ENCODE results near the gene IPO4. TPM values are rescaled to one million over a fixed set of nuclear protein-coding genes. Genes with fewer than 3 reads are reported as not detected.
A peak's percentile ranks its signal among the peaks of the same experiment; 100 is the strongest.

The IPO4 gene
- total and polyA plus RNA-seq, 9 donors: 5.6 to 50.9 (median 33.5) TPM

DNA sequence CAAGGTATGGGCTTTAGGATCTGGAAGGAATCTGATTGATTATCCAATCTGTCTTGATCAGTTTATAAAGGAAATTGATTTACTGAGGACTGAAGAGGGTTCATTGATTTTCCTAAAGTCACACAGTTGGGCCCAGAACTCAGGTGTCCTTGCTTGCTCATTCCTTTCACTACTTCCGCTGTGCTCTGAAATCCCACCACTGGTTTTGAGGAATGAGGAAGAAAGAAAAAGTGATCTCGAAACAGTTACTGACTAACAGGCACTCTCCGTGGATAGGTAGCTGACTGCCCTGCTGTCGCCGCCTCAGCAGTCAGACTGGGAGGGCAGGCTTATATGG, 58.3 kb downstream of the IPO4 start, which contains the start of gene FITM1:
FITM1 (plus strand) TSS at position 280 of the 337 bp plus-strand sequence. CDS start 905 bp downstream, outside the sequence.
- Histone ChIP-seq H3K9me3 (no peaks in the 10 kb centered on the region), H3K4me3 (no peak within 1 kb of the TSS), H3K27me3 (no peaks in the 10 kb centered on the region), H3K36me3 (no peaks in the 10 kb centered on the region), H3K4me1 (ENCODE audit: insufficient read depth) (no peaks in the 10 kb centered on the region), H3K27ac (no peak within 1 kb of the TSS)
- peak in 1 of 5 donors; percentile 15 for DNase-seq
- WGBS, 3 donors: 92 to 95% (median 93%) methylated on average over 5 of the region's 5 CpGs
- TF ChIP-seq POLR2A (IDR thresholded peaks at IDR 0.05) (no peak), EP300 (IDR thresholded peaks at IDR 0.05) (no peak)
- TF ChIP-seq, protein P1, sequence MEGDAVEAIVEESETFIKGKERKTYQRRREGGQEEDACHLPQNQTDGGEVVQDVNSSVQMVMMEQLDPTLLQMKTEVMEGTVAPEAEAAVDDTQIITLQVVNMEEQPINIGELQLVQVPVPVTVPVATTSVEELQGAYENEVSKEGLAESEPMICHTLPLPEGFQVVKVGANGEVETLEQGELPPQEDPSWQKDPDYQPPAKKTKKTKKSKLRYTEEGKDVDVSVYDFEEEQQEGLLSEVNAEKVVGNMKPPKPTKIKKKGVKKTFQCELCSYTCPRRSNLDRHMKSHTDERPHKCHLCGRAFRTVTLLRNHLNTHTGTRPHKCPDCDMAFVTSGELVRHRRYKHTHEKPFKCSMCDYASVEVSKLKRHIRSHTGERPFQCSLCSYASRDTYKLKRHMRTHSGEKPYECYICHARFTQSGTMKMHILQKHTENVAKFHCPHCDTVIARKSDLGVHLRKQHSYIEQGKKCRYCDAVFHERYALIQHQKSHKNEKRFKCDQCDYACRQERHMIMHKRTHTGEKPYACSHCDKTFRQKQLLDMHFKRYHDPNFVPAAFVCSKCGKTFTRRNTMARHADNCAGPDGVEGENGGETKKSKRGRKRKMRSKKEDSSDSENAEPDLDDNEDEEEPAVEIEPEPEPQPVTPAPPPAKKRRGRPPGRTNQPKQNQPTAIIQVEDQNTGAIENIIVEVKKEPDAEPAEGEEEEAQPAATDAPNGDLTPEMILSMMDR (IDR thresholded peaks at IDR 0.05): no peak
- intact Hi-C loops (cut with DNase I): no loop called here

Small RNAs within 50 kb of the gene (microRNA-seq; reads per million reads assigned to microRNA genes)
- gene MIR7703: 0 reads per million in 3 donors

Small RNAs within 50 kb of the gene (small RNA-seq; reads per million reads assigned to genes)
- gene AL136295.4 (not detected), gene CHMP4A (not detected), gene IPO4 (not detected), gene IRF9 (not detected), gene MDP1 (not detected), gene RNA5SP383 (0.15 reads per million)

Other genes with a start within 250 kb of the IPO4 start
Only the 30 nearest of the 34 such genes appear.
- gene DHRS4L2, start 199.9 kb downstream of the IPO4 start, total RNA-seq: 10 to 100 TPM in 6 of 7 donors, 1 to 10 TPM in 1; 7.7 to 33.1 (median 19.5) TPM
- 10 to 100 TPM; 17.6 to 20.3 TPM for gene DHRS4L2, start 199.9 kb downstream of the IPO4 start, polyA plus RNA-seq
- 1 to 10 TPM in 1 of 7 donors, under 1 TPM in 5, not detected in 1; 0.08 to 1.3 (median 0.37) TPM for gene CARMIL3, start 136.8 kb downstream of the IPO4 start, total RNA-seq
- gene CARMIL3, start 136.8 kb downstream of the IPO4 start, polyA plus RNA-seq: under 1 TPM; 0.08 to 0.10 TPM
- under 1 TPM in 1 of 7 donors, not detected in 6; 0.71 TPM for gene CPNE6, start 117.3 kb downstream of the IPO4 start, total RNA-seq
- under 1 TPM; 0.08 to 0.55 TPM for gene CPNE6, start 117.3 kb downstream of the IPO4 start, polyA plus RNA-seq
- 10 to 100 TPM in 1 of 7 donors, 1 to 10 TPM in 6; 2.4 to 66.8 (median 5.4) TPM for gene PCK2, start 94.5 kb downstream of the IPO4 start, total RNA-seq
- gene PCK2, start 94.5 kb downstream of the IPO4 start, polyA plus RNA-seq: 1 to 10 TPM; 3.1 to 5.6 TPM
- gene DCAF11, start 74.0 kb downstream of the IPO4 start, total RNA-seq: 10 to 100 TPM; 34.7 to 71.4 (median 51.5) TPM
- gene DCAF11, start 74.0 kb downstream of the IPO4 start, polyA plus RNA-seq: 10 to 100 TPM; 38.7 to 62.4 TPM
- 1 to 10 TPM; 1.0 to 4.1 (median 2.8) TPM for gene NRL, start 73.9 kb downstream of the IPO4 start, total RNA-seq
- 1 to 10 TPM in 1 of 2 donors, under 1 TPM in 1; 0.78 to 2.8 TPM for gene NRL, start 73.9 kb downstream of the IPO4 start, polyA plus RNA-seq
- 1 to 10 TPM in 1 of 7 donors, under 1 TPM in 4, not detected in 2; 0.57 to 1.2 (median 0.77) TPM for gene FITM1, start 58.2 kb downstream of the IPO4 start, total RNA-seq
- gene FITM1, start 58.2 kb downstream of the IPO4 start, polyA plus RNA-seq: under 1 TPM in 1 of 2 donors, not detected in 1; 0.80 TPM
- 100 to 1,000 TPM in 6 of 7 donors, 10 to 100 TPM in 1; 93.6 to 193 (median 168) TPM for gene PSME1, start 52.6 kb downstream of the IPO4 start, total RNA-seq
- gene PSME1, start 52.6 kb downstream of the IPO4 start, polyA plus RNA-seq: 100 to 1,000 TPM; 220 to 261 TPM
- gene EMC9, start 47.2 kb downstream of the IPO4 start, total RNA-seq: 10 to 100 TPM; 13.0 to 26.3 (median 17.3) TPM
- gene EMC9, start 47.2 kb downstream of the IPO4 start, polyA plus RNA-seq: 10 to 100 TPM in 1 of 2 donors, 1 to 10 TPM in 1; 5.1 to 30.7 TPM
- 100 to 1,000 TPM in 3 of 7 donors, 10 to 100 TPM in 4; 34.7 to 129 (median 95.6) TPM for gene PSME2, start 42.2 kb downstream of the IPO4 start, total RNA-seq
- 100 to 1,000 TPM in 1 of 2 donors, 10 to 100 TPM in 1; 82.5 to 160 TPM for gene PSME2, start 42.2 kb downstream of the IPO4 start, polyA plus RNA-seq
- gene RNF31, start 41.3 kb downstream of the IPO4 start, total RNA-seq: 10 to 100 TPM; 19.2 to 74.4 (median 61.4) TPM
- 10 to 100 TPM; 36.1 to 40.0 TPM for gene RNF31, start 41.3 kb downstream of the IPO4 start, polyA plus RNA-seq
- gene IRF9, start 27.6 kb downstream of the IPO4 start, total RNA-seq: 100 to 1,000 TPM in 1 of 7 donors, 10 to 100 TPM in 6; 31.6 to 151 (median 72.7) TPM
- 100 to 1,000 TPM in 1 of 2 donors, 10 to 100 TPM in 1; 87.4 to 212 TPM for gene IRF9, start 27.6 kb downstream of the IPO4 start, polyA plus RNA-seq
- gene REC8, start 16.7 kb downstream of the IPO4 start, total RNA-seq: 10 to 100 TPM in 4 of 7 donors, 1 to 10 TPM in 3; 6.2 to 75.4 (median 13.5) TPM
- 1 to 10 TPM; 4.9 to 5.1 TPM for gene REC8, start 16.7 kb downstream of the IPO4 start, polyA plus RNA-seq
- gene TM9SF1, start 6.6 kb upstream of the IPO4 start, total RNA-seq: 10 to 100 TPM; 34.9 to 65.6 (median 44.9) TPM
- gene TM9SF1, start 6.6 kb upstream of the IPO4 start, polyA plus RNA-seq: 10 to 100 TPM; 32.3 to 40.0 TPM
- 1 to 10 TPM in 2 of 7 donors, under 1 TPM in 2, not detected in 3; 0.45 to 1.1 (median 0.90) TPM for gene TSSK4, start 16.9 kb upstream of the IPO4 start, total RNA-seq
- gene TSSK4, start 16.9 kb upstream of the IPO4 start, polyA plus RNA-seq: under 1 TPM in 1 of 2 donors, not detected in 1; 0.06 TPM
- gene CHMP4A, start 24.7 kb upstream of the IPO4 start, total RNA-seq: 10 to 100 TPM; 26.8 to 57.5 (median 41.0) TPM
- gene CHMP4A, start 24.7 kb upstream of the IPO4 start, polyA plus RNA-seq: 100 to 1,000 TPM in 1 of 2 donors, 10 to 100 TPM in 1; 56.1 to 105 TPM
- gene MDP1, start 27.2 kb upstream of the IPO4 start, total RNA-seq: 10 to 100 TPM; 15.5 to 27.7 (median 18.1) TPM
- gene MDP1, start 27.2 kb upstream of the IPO4 start, polyA plus RNA-seq: 10 to 100 TPM; 19.4 to 32.6 TPM
- gene NEDD8, start 43.6 kb upstream of the IPO4 start, total RNA-seq: 100 to 1,000 TPM in 6 of 7 donors, 10 to 100 TPM in 1; 69.7 to 155 (median 124) TPM
- 100 to 1,000 TPM; 180 to 301 TPM for gene NEDD8, start 43.6 kb upstream of the IPO4 start, polyA plus RNA-seq
- 10 to 100 TPM; 46.2 to 64.7 (median 57.7) TPM for gene GMPR2, start 44.1 kb upstream of the IPO4 start, total RNA-seq
- gene GMPR2, start 44.1 kb upstream of the IPO4 start, polyA plus RNA-seq: 10 to 100 TPM; 66.3 to 85.7 TPM
- gene TINF2, start 53.8 kb upstream of the IPO4 start, total RNA-seq: 10 to 100 TPM; 45.8 to 87.2 (median 58.5) TPM
- 10 to 100 TPM; 36.5 to 72.0 TPM for gene TINF2, start 53.8 kb upstream of the IPO4 start, polyA plus RNA-seq
- 100 to 1,000 TPM in 1 of 7 donors, 1 to 10 TPM in 6; 3.1 to 152 (median 8.0) TPM for gene TGM1, start 74.4 kb upstream of the IPO4 start, total RNA-seq
- gene TGM1, start 74.4 kb upstream of the IPO4 start, polyA plus RNA-seq: 1 to 10 TPM; 1.1 to 1.7 TPM
- gene RABGGTA, start 82.8 kb upstream of the IPO4 start, total RNA-seq: 10 to 100 TPM; 19.7 to 48.3 (median 23.2) TPM
- 10 to 100 TPM in 1 of 2 donors, 1 to 10 TPM in 1; 7.9 to 20.1 TPM for gene RABGGTA, start 82.8 kb upstream of the IPO4 start, polyA plus RNA-seq
- gene DHRS1, start 111.0 kb upstream of the IPO4 start, total RNA-seq: 10 to 100 TPM; 16.0 to 35.6 (median 21.4) TPM
- gene DHRS1, start 111.0 kb upstream of the IPO4 start, polyA plus RNA-seq: 10 to 100 TPM; 12.8 to 17.9 TPM
- gene NOP9, start 111.0 kb upstream of the IPO4 start, total RNA-seq: 10 to 100 TPM; 12.0 to 28.6 (median 22.5) TPM
- 10 to 100 TPM in 1 of 2 donors, 1 to 10 TPM in 1; 9.2 to 22.1 TPM for gene NOP9, start 111.0 kb upstream of the IPO4 start, polyA plus RNA-seq
- 10 to 100 TPM; 13.8 to 38.4 (median 22.6) TPM for gene CIDEB, start 119.2 kb upstream of the IPO4 start, total RNA-seq
- 10 to 100 TPM; 17.1 to 29.0 TPM for gene CIDEB, start 119.2 kb upstream of the IPO4 start, polyA plus RNA-seq
- gene LTB4R2, start 121.3 kb upstream of the IPO4 start, total RNA-seq: 10 to 100 TPM in 1 of 7 donors, 1 to 10 TPM in 6; 4.5 to 10.1 (median 5.5) TPM
- 1 to 10 TPM in 1 of 2 donors, under 1 TPM in 1; 0.85 to 1.8 TPM for gene LTB4R2, start 121.3 kb upstream of the IPO4 start, polyA plus RNA-seq
- gene LTB4R, start 122.7 kb upstream of the IPO4 start, total RNA-seq: 1 to 10 TPM; 4.4 to 9.4 (median 7.7) TPM
- 1 to 10 TPM; 2.9 to 7.1 TPM for gene LTB4R, start 122.7 kb upstream of the IPO4 start, polyA plus RNA-seq
- 10 to 100 TPM in 5 of 7 donors, 1 to 10 TPM in 2; 7.8 to 33.3 (median 11.3) TPM for gene ADCY4, start 146.3 kb upstream of the IPO4 start, total RNA-seq
- 10 to 100 TPM; 15.0 to 19.7 TPM for gene ADCY4, start 146.3 kb upstream of the IPO4 start, polyA plus RNA-seq
- 1 to 10 TPM in 5 of 7 donors, under 1 TPM in 2; 0.61 to 3.2 (median 1.1) TPM for gene RIPK3, start 151.2 kb upstream of the IPO4 start, total RNA-seq
- 1 to 10 TPM; 1.5 to 2.8 TPM for gene RIPK3, start 151.2 kb upstream of the IPO4 start, polyA plus RNA-seq
- gene NFATC4, start 179.4 kb upstream of the IPO4 start, total RNA-seq: 100 to 1,000 TPM in 5 of 7 donors, 10 to 100 TPM in 2; 74.1 to 288 (median 186) TPM
- 100 to 1,000 TPM in 1 of 2 donors, 10 to 100 TPM in 1; 25.9 to 157 TPM for gene NFATC4, start 179.4 kb upstream of the IPO4 start, polyA plus RNA-seq

Measured in ovary (tissue), 9 donors.